Measurements from ENCODE around the gene RIPPLY2.

RIPPLY2 gene

DNA sequence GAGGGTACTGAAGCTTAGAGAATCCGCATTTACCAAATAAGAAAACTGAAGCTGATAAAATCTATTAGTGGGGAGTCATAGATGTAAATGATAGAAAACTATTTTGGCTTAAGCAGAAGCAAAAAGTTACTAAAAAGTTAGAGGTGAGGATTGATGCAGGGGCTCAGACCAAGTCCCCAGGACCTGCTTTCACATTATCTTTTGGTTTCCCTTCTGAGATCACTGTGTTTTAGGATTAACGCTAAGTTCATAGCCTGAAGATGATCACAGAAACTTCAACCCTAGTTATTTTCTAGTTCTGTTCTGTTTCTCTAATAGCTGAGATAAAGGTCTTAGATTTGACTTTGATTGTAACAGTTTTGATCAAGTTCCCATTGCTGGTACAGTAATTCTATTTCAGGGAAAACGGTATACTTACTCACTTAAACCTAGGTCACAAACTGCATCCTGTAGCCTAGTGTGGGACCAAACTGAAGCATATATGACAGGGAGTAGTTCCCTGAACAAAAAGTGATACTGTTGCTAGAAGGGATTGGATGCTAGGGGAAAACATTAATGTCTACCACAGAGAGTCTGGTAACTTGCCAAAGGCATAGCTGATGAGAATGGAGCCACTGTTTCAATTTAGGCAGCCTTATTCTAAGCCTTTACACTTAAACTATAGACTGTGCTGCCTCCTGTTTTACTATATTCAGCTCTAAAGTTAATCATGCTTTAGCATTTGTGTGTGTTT is 19.4 kb downstream of the RIPPLY2 start:
- DNase-seq (ENCODE audit: insufficient read length, low spot score) (no peak), FAIRE-seq (no peak)

DNA sequence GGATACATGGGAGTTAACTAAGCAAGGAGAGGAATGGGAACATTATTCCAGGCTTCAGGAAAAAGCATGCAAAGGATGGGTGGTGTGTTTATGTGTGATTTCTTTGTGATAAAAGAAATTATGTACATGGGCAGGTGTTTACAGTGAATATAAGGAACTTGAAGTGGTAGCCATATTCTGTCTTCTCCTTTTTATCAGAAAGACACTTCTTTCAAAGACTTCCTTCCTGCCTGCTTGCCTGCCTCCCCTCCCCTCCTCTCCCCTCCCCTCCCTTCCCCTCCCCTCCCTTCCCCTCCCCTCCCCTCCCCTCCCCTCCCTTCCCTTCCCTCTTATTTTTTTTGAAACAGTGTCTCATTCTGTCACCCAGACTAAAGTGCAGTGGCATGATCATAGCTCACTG is 20.7 kb downstream of the RIPPLY2 start:
- DNase-seq (ENCODE audit: insufficient read length, low spot score): no peak
- TF ChIP-seq POLR2AphosphoS5 (IDR thresholded peaks at IDR 0.05; ENCODE audit: low read depth, low read length) (no peak), PAX5 (IDR thresholded peaks at IDR 0.05; ENCODE audit: insufficient read depth, low read length, severe bottlenecking) (no peak), TAF1 (IDR thresholded peaks at IDR 0.05; ENCODE audit: low read depth, low read length) (no peak), POU2F2 (IDR thresholded peaks at IDR 0.05; ENCODE audit: low read depth, low read length) (no peak), POLR2A (IDR thresholded peaks at IDR 0.05; ENCODE audit: low read depth, low read length) (no peak), SPI1 (IDR thresholded peaks at IDR 0.05; ENCODE audit: low read depth, low read length) (no peak)
- FAIRE-seq: no peak

More for the DNA sequence above, 19.4 kb downstream of the RIPPLY2 start:
- TF ChIP-seq POLR2AphosphoS5 (IDR thresholded peaks at IDR 0.05; ENCODE audit: low read depth, low read length): no peak
- no peak for TF ChIP-seq TAF1 (IDR thresholded peaks at IDR 0.05; ENCODE audit: low read depth, low read length)
- TF ChIP-seq POLR2A (IDR thresholded peaks at IDR 0.05; ENCODE audit: low read depth, low read length): no peak
- TF ChIP-seq PAX5 (IDR thresholded peaks at IDR 0.05; ENCODE audit: insufficient read depth, low read length, severe bottlenecking): no peak
- TF ChIP-seq SPI1 (IDR thresholded peaks at IDR 0.05; ENCODE audit: low read depth, low read length): no peak
- TF ChIP-seq POU2F2 (IDR thresholded peaks at IDR 0.05; ENCODE audit: low read depth, low read length): no peak

DNA sequence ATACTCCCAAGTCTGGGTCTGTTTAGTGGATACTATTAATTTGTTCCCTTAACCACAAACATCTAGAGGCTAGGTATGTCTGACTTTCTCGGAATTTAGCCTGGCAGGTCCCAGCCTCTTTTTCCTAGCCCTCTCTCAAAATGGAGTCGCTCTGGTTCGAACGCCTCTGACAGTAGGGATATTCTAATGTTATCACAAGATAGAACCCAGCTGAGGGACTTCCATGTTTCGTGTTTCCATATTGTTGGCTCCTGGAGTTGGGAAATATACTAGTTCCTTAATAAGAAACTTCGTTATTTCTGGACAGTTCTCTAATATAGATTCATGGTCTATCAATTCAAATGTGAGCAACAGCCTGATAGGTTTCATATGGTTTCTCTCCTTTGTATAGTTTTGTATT is 22.7 kb downstream of the RIPPLY2 start:
- FAIRE-seq (no peak), DNase-seq (ENCODE audit: insufficient read length, low spot score) (no peak)
- no peak for TF ChIP-seq POLR2A (IDR thresholded peaks at IDR 0.05; ENCODE audit: low read depth, low read length)
- TF ChIP-seq POLR2AphosphoS5 (IDR thresholded peaks at IDR 0.05; ENCODE audit: low read depth, low read length): no peak
- TF ChIP-seq TAF1 (IDR thresholded peaks at IDR 0.05; ENCODE audit: low read depth, low read length): no peak
- no peak for TF ChIP-seq PAX5 (IDR thresholded peaks at IDR 0.05; ENCODE audit: insufficient read depth, low read length, severe bottlenecking)
- TF ChIP-seq POU2F2 (IDR thresholded peaks at IDR 0.05; ENCODE audit: low read depth, low read length): no peak
- TF ChIP-seq SPI1 (IDR thresholded peaks at IDR 0.05; ENCODE audit: low read depth, low read length): no peak

DNA sequence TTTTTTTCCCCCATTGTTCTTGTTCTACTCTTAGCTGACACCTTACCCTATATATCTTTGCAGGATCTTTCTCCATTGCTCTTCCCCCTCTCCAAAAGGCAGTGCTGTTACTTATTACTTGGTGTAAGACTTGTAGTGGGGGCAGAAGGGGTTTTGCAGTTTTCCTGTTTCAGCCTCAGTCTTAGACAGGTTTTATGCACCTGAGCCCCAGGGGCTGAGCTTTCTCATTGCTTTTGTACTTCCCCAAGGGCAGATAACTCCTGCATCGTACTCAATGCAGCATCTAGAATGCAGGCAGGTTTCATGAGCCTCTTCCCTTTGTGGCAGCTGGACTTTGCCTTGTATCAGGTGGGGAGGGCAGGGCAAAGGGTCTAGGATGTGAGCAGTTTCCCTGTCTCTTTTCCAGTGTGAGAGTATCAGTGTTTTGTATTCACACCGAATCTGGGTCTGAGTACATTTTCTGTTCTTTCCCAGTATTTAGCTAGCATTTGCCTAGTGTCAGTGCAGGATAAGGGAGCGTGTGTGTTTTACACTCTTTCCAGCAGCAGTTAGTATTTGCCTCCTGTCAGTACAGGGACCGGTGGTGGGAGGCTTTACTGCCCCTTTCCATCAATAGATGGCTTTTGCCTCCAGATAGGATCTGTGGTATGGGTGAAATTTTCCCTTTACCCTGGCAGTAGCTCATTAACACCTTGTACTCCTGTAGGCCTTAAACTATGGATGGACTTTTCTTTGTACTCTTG is 25.9 kb downstream of the RIPPLY2 start:
- DNase-seq (ENCODE audit: insufficient read length, low spot score) (no peak), FAIRE-seq (no peak)
- no peak for TF ChIP-seq PAX5 (IDR thresholded peaks at IDR 0.05; ENCODE audit: insufficient read depth, low read length, severe bottlenecking)
- no peak for TF ChIP-seq TAF1 (IDR thresholded peaks at IDR 0.05; ENCODE audit: low read depth, low read length)
- no peak for TF ChIP-seq POLR2A (IDR thresholded peaks at IDR 0.05; ENCODE audit: low read depth, low read length)
- TF ChIP-seq POU2F2 (IDR thresholded peaks at IDR 0.05; ENCODE audit: low read depth, low read length): no peak
- no peak for TF ChIP-seq SPI1 (IDR thresholded peaks at IDR 0.05; ENCODE audit: low read depth, low read length)
- TF ChIP-seq POLR2AphosphoS5 (IDR thresholded peaks at IDR 0.05; ENCODE audit: low read depth, low read length): no peak

DNA sequence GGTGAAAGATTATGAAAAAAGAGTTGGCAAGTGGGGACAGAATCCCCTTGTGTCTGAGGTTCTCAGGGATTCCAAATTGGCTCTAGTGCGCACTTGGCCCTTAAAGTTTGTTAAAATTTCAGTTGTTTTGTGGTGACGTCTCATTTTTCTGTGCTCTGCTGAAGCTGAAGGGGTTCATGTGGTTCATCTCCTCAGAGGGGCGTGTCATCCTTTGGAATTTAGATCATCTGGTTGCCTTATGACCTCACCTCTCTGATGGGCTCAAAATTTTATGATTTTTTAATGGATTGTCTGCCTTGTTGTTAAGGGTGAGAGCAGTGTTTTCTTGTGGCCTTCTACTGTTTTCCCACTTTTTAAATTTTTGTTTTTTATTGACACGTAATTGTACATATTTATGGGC is 26.6 kb downstream of the RIPPLY2 start:
- no peak for FAIRE-seq
- DNase-seq (ENCODE audit: insufficient read length, low spot score): no peak
- TF ChIP-seq PAX5 (IDR thresholded peaks at IDR 0.05; ENCODE audit: insufficient read depth, low read length, severe bottlenecking) (no peak), SPI1 (IDR thresholded peaks at IDR 0.05; ENCODE audit: low read depth, low read length) (no peak), POLR2A (IDR thresholded peaks at IDR 0.05; ENCODE audit: low read depth, low read length) (no peak), POU2F2 (IDR thresholded peaks at IDR 0.05; ENCODE audit: low read depth, low read length) (no peak), TAF1 (IDR thresholded peaks at IDR 0.05; ENCODE audit: low read depth, low read length) (no peak), POLR2AphosphoS5 (IDR thresholded peaks at IDR 0.05; ENCODE audit: low read depth, low read length) (no peak)

DNA sequence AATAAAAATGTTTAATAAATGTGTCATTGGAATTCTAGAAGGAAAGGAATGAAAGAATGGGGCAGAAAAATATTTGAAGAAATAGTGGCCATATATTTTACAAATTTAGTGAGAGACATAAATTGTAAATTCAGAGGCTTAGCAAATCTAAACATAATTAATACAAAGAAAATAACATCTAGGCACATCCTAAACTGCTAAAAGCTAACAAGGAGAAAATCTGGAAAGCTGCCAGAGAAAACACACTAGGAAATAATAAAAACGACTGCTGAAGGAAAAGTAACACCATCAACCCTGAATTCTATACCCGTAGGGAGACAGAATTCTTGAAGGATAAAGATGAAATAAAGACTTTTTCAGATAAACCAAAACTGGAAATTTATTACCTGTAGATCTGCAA is 30.1 kb downstream of the RIPPLY2 start:
- TF ChIP-seq POU2F2 (IDR thresholded peaks at IDR 0.05; ENCODE audit: low read depth, low read length) (no peak), PAX5 (IDR thresholded peaks at IDR 0.05; ENCODE audit: insufficient read depth, low read length, severe bottlenecking) (no peak), SPI1 (IDR thresholded peaks at IDR 0.05; ENCODE audit: low read depth, low read length) (no peak), POLR2AphosphoS5 (IDR thresholded peaks at IDR 0.05; ENCODE audit: low read depth, low read length) (no peak), TAF1 (IDR thresholded peaks at IDR 0.05; ENCODE audit: low read depth, low read length) (no peak), POLR2A (IDR thresholded peaks at IDR 0.05; ENCODE audit: low read depth, low read length) (no peak)
- DNase-seq (ENCODE audit: insufficient read length, low spot score): no peak
- no peak for FAIRE-seq

DNA sequence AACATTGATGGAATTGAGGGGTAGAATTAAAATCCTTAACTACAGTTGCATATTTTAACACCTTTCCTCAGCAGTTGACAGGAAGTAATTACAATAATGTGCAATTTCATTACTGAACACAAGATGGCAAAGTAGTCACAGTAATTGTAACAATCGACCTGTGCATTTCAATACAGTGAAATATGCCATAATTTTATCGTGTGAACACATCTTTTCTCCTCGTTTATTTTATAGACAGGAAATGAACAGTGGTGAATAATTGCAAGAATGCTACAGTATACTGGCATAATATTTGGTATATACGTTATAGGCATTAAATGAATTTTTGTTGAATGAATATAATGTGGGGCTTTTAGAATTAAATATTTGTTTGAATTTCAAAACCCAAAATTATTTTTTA is 31.4 kb downstream of the RIPPLY2 start:
- peak; percentile 92 for FAIRE-seq

DNA sequence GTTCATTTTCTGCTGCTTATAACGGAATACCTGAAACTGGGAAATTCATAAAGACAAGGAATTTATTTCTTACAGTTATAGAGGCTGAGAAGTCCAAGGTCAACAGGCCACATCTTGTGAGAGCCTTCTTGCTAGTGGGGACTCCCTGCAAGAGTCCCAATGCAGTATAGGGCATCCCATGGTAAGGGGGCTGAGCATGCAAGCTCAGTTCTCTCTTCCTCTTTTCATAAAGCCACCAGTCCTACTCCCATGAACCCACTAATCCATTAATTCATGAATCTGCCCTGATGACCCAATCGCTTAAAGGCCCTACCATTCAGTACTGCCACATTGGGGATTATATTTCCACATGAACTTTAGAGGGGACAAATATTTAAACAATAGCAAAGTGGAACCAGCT is 32.8 kb downstream of the RIPPLY2 start:
- FAIRE-seq (no peak), DNase-seq (ENCODE audit: insufficient read length, low spot score) (no peak)
- TF ChIP-seq POU2F2 (IDR thresholded peaks at IDR 0.05; ENCODE audit: low read depth, low read length) (no peak), PAX5 (IDR thresholded peaks at IDR 0.05; ENCODE audit: insufficient read depth, low read length, severe bottlenecking) (no peak), TAF1 (IDR thresholded peaks at IDR 0.05; ENCODE audit: low read depth, low read length) (no peak), POLR2A (IDR thresholded peaks at IDR 0.05; ENCODE audit: low read depth, low read length) (no peak), SPI1 (IDR thresholded peaks at IDR 0.05; ENCODE audit: low read depth, low read length) (peak; percentile 80), POLR2AphosphoS5 (IDR thresholded peaks at IDR 0.05; ENCODE audit: low read depth, low read length) (no peak)

More for the DNA sequence above, 31.4 kb downstream of the RIPPLY2 start:
- TF ChIP-seq POLR2AphosphoS5 (IDR thresholded peaks at IDR 0.05; ENCODE audit: low read depth, low read length): no peak
- no peak for TF ChIP-seq SPI1 (IDR thresholded peaks at IDR 0.05; ENCODE audit: low read depth, low read length)
- TF ChIP-seq PAX5 (IDR thresholded peaks at IDR 0.05; ENCODE audit: insufficient read depth, low read length, severe bottlenecking): no peak
- no peak for TF ChIP-seq TAF1 (IDR thresholded peaks at IDR 0.05; ENCODE audit: low read depth, low read length)
- no peak for TF ChIP-seq POLR2A (IDR thresholded peaks at IDR 0.05; ENCODE audit: low read depth, low read length)
- TF ChIP-seq POU2F2 (IDR thresholded peaks at IDR 0.05; ENCODE audit: low read depth, low read length): no peak
- DNase-seq (ENCODE audit: insufficient read length, low spot score): peak; percentile 10

DNA sequence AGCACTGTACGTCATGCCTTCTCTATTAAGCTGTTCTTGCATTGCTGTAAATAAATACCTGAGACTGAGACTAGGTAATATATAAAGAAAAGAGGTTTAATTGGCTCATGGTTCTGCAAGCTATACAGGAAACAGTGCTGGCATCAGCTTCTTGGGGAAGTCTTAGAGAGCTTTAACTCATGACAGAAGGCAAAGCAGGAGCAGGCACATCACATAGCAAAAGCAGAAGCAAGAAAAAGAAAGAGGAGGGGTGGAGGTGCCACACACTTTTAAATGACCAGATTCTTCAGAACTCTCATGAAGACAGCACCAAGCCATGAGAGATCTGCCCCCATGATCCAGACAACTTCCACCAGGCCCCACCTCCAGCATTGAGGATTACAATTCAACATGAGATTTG is 36.5 kb downstream of the RIPPLY2 start:
- no peak for FAIRE-seq
- no peak for TF ChIP-seq PAX5 (IDR thresholded peaks at IDR 0.05; ENCODE audit: insufficient read depth, low read length, severe bottlenecking)
- no peak for TF ChIP-seq TAF1 (IDR thresholded peaks at IDR 0.05; ENCODE audit: low read depth, low read length)
- no peak for TF ChIP-seq SPI1 (IDR thresholded peaks at IDR 0.05; ENCODE audit: low read depth, low read length)
- no peak for TF ChIP-seq POU2F2 (IDR thresholded peaks at IDR 0.05; ENCODE audit: low read depth, low read length)
- no peak for DNase-seq (ENCODE audit: insufficient read length, low spot score)
